Astrocyte of the cerebellum (primary cell): Measurements from ENCODE around the gene MAK.
A peak's percentile ranks its signal among the peaks of the same experiment; 100 is the strongest.
"Not testable (repeated sequence)": the region's sequence is repeated elsewhere in the genome, so short reads cannot be mapped to it uniquely, and the experiment has no call there.

Source experiments
- DNase-seq: peaks from one replicate; pipeline ENCODE4 v3.0.0-alpha.2; 2011; ENCODE audit warnings: low read depth
- H3K4me3 ChIP-seq: 2 replicates; pipeline ENCODE4 v1.5.1; 2011; ENCODE audit warnings: mild to moderate bottlenecking, low read depth, low read length, moderate library complexity
- CTCF ChIP-seq: IDR thresholded peaks from 2 replicates; pipeline ENCODE4 v1.5.1; 2012; ENCODE audit warnings: low read length, low read depth, moderate library complexity, mild to moderate bottlenecking; ENCODE audit errors: missing control alignments
- in situ Hi-C: cut with HindIII; loops from 2 replicates; pipeline ENCODE4 v1.10.0; 2017; ENCODE audit warnings: low sequenced_read_pairs

Gene MAK

GRCh38 chr6:10746915-10747250 is 91.5 kb downstream of the MAK start:
- DNase-seq = no peak
- in situ Hi-C loops = no loop called here
- peak overlapping the region; percentile 64 for H3K4me3 ChIP-seq
- no peak for TF ChIP-seq CTCF

GRCh38 chr6:10745116-10745515 is 93.2 kb downstream of the MAK start:
- DNase-seq = no peak
- no peak for TF ChIP-seq CTCF
- no peak overlapping the region for H3K4me3 ChIP-seq
- in situ Hi-C loops = no loop called here

- no peak overlapping the region for H3K4me3 ChIP-seq
- in situ Hi-C loops = no loop called here
- TF ChIP-seq CTCF = no peak
- DNase-seq = no peak
These were observed 94.8 kb downstream of the MAK start for GRCh38 chr6:10743515-10743914.

GRCh38 chr6:10742251-10742650 is 96.1 kb downstream of the MAK start:
- in situ Hi-C loops = no loop called here
- no peak for DNase-seq
- TF ChIP-seq CTCF = no peak
- no peak overlapping the region for H3K4me3 ChIP-seq

- in situ Hi-C loops, DNase-seq, H3K4me3 ChIP-seq: not testable (repeated sequence)
These were observed 96.7 kb downstream of the MAK start for GRCh38 chr6:10741643-10742042.

- in situ Hi-C loops = no loop called here
- no peak for TF ChIP-seq CTCF
- no peak overlapping the region for H3K4me3 ChIP-seq
- DNase-seq = no peak
These were observed 98.3 kb downstream of the MAK start for GRCh38 chr6:10740061-10740460.

GRCh38 chr6:10736731-10737130 is 101.6 kb downstream of the MAK start:
- in situ Hi-C loops = no loop called here
- DNase-seq = no peak
- TF ChIP-seq CTCF = no peak
- H3K4me3 ChIP-seq = no peak overlapping the region
